OCI-LY3 (cell line): Measurements from ENCODE around the gene GRIK4.

Experiments used
- CTCF ChIP-seq: fragments of 200-600, 300-600 bp; sonication (generic); IDR thresholded peaks from 2 replicates; pipeline ENCODE4 v1.5.1; 2014; ENCODE audit warnings: antibody characterized with exemption, low read length, low read depth
- EZH2phosphoT487 ChIP-seq: fragments of 200-600 bp; shearing (Covaris generic); IDR thresholded peaks from 2 replicates; pipeline ENCODE4 v1.6.1; 2018; ENCODE audit warnings: antibody characterized with exemption, mixed run types, low read depth

- TF ChIP-seq CTCF, result no peak
- TF ChIP-seq EZH2phosphoT487, result no peak
These were observed 2.0 kb upstream of the GRIK4 start for GRCh38 chr11:120509346-120510053.
